GM12878 (cell line): Measurements from ENCODE around the gene TMCC3.

Source experiments
- CBFB ChIP-seq: IDR thresholded peaks from 2 replicates; pipeline ENCODE4 v1.6.1; 2016; ENCODE audit warnings: antibody characterized with exemption, low read depth
- CEBPB ChIP-seq, 2 experiments: fragments of 150-350 bp in 1 of 2; IDR thresholded peaks; 2 replicates each; pipeline ENCODE4 v1.6.1; 2012 to 2014; ENCODE audit warnings: low read depth in 2 of 2, low read length in 2 of 2, borderline replicate concordance in 1 of 2, inconsistent platforms in 1 of 2
- CTCF ChIP-seq, 3 experiments: IDR thresholded peaks in 2 of 3; conservative IDR thresholded peaks in 1 of 3; 2 replicates each; pipeline ENCODE4 v1.5.1; 2011; ENCODE audit warnings: low read depth in 3 of 3, low read length in 3 of 3, mild to moderate bottlenecking in 3 of 3, control low read depth in 2 of 3, moderate library complexity in 2 of 3, inconsistent platforms in 1 of 3, mixed read lengths in 1 of 3; ENCODE audit not compliant: control insufficient read depth in 2 of 3, insufficient read depth in 1 of 3; ENCODE audit errors: extremely low read depth in 1 of 3
- POLR2A ChIP-seq: IDR thresholded peaks from 2 replicates; pipeline ENCODE4 v1.6.1; 2011; ENCODE audit warnings: low read depth, mild to moderate bottlenecking, low read length
- STAT3 ChIP-seq: IDR thresholded peaks from 2 replicates; pipeline ENCODE4 v1.6.1; 2011; ENCODE audit warnings: low read depth, low read length, improper control_type of control experiment
- SUPT20H ChIP-seq: IDR thresholded peaks from 2 replicates; pipeline ENCODE4 v1.6.1; 2011; ENCODE audit warnings: low read depth, mild to moderate bottlenecking, low read length, moderate library complexity, borderline replicate concordance; ENCODE audit not compliant: control insufficient read depth
- TF ChIP-seq, protein P1 (sequence below): fragments of 450-650 bp; IDR thresholded peaks from 2 replicates; pipeline ENCODE4 v1.6.1; 2017; ENCODE audit warnings: antibody characterized with exemption, mild to moderate bottlenecking, moderate library complexity
- TF ChIP-seq, protein P2 (sequence below): fragments of 450-650 bp; IDR thresholded peaks from 2 replicates; pipeline ENCODE4 v1.6.1; 2017; ENCODE audit warnings: borderline replicate concordance
- TF ChIP-seq, protein P3 (sequence below): IDR thresholded peaks from 2 replicates; pipeline ENCODE4 v1.6.1; 2011; ENCODE audit warnings: borderline replicate concordance, low read depth, mild to moderate bottlenecking, moderate library complexity, mixed read lengths, low read length; ENCODE audit not compliant: insufficient read depth; ENCODE audit errors: extremely low read length

DNA sequence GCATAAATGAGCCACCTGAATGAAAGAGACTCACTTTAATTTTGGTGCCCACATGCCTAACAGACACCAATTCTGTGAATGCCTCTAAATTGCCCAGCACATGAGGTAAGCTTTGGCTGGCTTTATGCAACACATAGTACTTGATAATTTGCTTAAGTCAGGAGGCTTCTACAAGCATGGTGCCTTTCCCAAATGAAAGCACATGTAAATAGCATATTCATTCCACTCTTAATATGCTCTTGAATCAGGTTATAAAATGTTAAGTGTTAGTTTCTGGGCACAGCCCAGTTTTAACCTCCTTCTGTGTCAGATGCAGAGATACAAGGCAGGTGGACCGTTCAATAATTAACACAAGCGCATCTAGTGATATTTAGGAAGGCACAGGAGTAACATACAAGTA lies 15.6 kb downstream of the TMCC3 start:
- TF ChIP-seq CTCF (IDR thresholded peaks at IDR 0.05 in 2 of 3, conservative IDR thresholded peaks at IDR 0.05 in 1 of 3; ENCODE audit: control insufficient read depth in 2 of 3, extremely low read depth in 1 of 3, insufficient read depth in 1 of 3, low read depth in 3 of 3, low read length in 3 of 3) (no peak), POLR2A (no peak), SUPT20H (no peak), CEBPB (IDR thresholded peaks at IDR 0.05; ENCODE audit: borderline replicate concordance in 1 of 2, low read depth in 2 of 2, low read length in 2 of 2) (no peak), STAT3 (no peak), CBFB (no peak)
- TF ChIP-seq, protein P1, sequence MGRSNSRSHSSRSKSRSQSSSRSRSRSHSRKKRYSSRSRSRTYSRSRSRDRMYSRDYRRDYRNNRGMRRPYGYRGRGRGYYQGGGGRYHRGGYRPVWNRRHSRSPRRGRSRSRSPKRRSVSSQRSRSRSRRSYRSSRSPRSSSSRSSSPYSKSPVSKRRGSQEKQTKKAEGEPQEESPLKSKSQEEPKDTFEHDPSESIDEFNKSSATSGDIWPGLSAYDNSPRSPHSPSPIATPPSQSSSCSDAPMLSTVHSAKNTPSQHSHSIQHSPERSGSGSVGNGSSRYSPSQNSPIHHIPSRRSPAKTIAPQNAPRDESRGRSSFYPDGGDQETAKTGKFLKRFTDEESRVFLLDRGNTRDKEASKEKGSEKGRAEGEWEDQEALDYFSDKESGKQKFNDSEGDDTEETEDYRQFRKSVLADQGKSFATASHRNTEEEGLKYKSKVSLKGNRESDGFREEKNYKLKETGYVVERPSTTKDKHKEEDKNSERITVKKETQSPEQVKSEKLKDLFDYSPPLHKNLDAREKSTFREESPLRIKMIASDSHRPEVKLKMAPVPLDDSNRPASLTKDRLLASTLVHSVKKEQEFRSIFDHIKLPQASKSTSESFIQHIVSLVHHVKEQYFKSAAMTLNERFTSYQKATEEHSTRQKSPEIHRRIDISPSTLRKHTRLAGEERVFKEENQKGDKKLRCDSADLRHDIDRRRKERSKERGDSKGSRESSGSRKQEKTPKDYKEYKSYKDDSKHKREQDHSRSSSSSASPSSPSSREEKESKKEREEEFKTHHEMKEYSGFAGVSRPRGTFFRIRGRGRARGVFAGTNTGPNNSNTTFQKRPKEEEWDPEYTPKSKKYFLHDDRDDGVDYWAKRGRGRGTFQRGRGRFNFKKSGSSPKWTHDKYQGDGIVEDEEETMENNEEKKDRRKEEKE: no peak
- TF ChIP-seq, protein P2, sequence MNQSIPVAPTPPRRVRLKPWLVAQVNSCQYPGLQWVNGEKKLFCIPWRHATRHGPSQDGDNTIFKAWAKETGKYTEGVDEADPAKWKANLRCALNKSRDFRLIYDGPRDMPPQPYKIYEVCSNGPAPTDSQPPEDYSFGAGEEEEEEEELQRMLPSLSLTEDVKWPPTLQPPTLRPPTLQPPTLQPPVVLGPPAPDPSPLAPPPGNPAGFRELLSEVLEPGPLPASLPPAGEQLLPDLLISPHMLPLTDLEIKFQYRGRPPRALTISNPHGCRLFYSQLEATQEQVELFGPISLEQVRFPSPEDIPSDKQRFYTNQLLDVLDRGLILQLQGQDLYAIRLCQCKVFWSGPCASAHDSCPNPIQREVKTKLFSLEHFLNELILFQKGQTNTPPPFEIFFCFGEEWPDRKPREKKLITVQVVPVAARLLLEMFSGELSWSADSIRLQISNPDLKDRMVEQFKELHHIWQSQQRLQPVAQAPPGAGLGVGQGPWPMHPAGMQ: no peak
- TF ChIP-seq, protein P3, sequence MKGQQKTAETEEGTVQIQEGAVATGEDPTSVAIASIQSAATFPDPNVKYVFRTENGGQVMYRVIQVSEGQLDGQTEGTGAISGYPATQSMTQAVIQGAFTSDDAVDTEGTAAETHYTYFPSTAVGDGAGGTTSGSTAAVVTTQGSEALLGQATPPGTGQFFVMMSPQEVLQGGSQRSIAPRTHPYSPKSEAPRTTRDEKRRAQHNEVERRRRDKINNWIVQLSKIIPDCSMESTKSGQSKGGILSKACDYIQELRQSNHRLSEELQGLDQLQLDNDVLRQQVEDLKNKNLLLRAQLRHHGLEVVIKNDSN: no peak
